ENCODE measurements around the gene GPR39.
"Not testable (repeated sequence)": the region's sequence is repeated elsewhere in the genome, so short reads cannot be mapped to it uniquely, and the experiment has no call there.

The GPR39 gene

DNA sequence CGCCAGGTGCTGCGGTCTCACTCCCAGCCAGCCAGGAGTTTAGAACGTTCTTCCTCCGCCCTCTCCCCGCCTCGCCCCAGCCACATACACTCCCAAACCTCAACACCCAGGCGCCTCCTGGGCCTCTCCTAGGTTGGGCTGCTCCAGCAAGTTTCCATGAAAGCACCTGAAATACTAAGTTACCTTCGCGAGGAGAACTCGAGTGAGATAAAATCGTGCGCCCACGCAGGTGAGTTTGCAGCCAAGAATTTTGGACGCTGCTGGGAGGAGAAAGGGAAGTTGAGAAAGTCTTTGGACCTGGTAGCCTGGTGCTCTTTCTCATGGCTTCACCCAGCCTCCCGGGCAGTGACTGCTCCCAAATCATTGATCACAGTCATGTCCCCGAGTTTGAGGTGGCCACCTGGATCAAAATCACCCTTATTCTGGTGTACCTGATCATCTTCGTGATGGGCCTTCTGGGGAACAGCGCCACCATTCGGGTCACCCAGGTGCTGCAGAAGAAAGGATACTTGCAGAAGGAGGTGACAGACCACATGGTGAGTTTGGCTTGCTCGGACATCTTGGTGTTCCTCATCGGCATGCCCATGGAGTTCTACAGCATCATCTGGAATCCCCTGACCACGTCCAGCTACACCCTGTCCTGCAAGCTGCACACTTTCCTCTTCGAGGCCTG lies at the start of gene GPR39:
Gene GPR39 (plus strand): TSS at position 83 of the 673 bp plus-strand sequence.
- DNase-seq (ENCODE audit: low spot score), result no peak

DNA sequence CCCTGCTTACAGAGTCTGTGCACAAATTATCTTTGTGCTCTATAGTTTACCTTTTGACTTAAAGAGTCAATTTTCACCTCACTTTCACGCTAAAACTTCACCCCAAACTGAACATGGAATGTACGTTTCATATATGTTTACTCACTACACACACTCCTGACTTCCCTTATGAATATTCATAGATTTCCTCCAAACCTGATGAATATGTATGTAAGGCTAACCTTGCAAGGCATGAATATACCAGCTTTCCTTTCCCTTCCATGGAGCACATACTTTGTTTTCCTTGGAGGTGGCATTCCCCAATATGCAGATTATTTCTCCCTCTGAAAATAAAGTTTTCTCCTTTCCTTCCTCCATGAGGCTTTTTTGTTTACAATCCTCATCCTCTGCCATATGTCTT lies 48.4 kb upstream of the GPR39 start:
- no peak for DNase-seq (ENCODE audit: low spot score)

GRCh38 chr2:132372276-132372675 lies 44.3 kb upstream of the GPR39 start:
- DNase-seq (ENCODE audit: low spot score), result no peak

- no peak for DNase-seq (ENCODE audit: low spot score)
Measured at GRCh38 chr2:132373391-132374135, 43.0 kb upstream of the GPR39 start.

DNA sequence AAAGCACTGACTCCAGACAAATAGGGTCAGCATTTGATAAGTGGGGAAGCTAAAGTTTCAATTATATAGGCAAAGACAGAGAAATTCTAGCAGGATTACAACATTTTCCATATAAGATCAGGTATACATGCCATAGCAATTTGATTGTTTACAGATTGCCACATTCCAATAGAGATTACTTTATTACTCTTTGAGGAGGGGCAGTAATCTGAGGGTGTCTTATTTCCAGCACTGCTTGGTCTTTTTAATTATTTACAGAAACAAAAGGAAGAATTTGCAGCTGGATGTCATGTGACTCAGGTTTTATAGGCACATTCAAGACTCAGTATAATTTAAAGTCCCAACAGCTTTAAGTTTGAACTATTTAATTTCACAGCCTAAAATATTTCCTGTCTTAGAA lies 42.5 kb upstream of the GPR39 start:
- DNase-seq (ENCODE audit: low spot score), result no peak

DNA sequence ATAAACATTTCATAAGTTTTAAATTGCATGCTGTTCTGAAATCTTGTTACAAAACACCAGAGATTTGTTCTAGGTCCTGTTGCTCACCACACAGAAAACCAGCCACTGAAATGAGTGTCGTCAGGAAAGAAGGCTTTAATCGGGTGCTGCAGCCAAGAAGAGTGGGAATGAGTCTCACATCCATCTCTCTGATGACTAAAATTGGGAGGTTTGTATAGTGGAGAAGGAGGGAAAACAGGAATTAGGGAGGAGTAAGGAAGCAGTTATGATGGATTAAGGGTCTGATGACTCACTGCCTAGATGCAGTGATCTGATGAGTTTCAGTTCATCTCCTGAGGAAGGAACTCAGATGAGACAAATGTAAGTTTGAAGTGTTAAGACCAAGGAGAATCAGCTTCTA lies 42.1 kb upstream of the GPR39 start:
- DNase-seq (ENCODE audit: low spot score), result no peak

DNA sequence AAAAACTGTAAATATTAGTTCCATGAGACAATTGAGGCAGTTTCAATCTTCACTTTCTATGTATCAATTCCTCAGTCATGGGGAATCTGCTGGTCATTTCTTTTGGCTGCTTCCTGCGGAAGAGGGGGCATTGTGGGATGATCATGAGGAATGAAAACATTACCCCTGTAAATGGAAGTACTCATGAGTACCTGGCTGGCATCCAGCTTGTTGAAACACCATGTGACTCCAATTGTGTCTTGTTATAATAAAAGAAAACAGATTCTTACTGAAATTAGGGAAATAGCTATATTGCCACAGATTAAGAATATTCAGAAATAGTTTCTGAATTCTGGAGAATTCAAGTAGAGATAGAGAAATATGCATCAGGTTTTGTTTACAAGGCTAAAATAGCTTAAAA lies 41.6 kb upstream of the GPR39 start:
- DNase-seq (ENCODE audit: low spot score), result no peak

- DNase-seq (ENCODE audit: low spot score), result no peak
Measured at GRCh38 chr2:132381376-132381775, 35.2 kb upstream of the GPR39 start.

GRCh38 chr2:132383956-132384355 lies 32.6 kb upstream of the GPR39 start:
- no peak for DNase-seq (ENCODE audit: low spot score)

- no peak for DNase-seq (ENCODE audit: low spot score)
Measured at GRCh38 chr2:132384491-132385151, 32.0 kb upstream of the GPR39 start.

GRCh38 chr2:132387126-132387525 lies 29.5 kb upstream of the GPR39 start:
- DNase-seq (ENCODE audit: low spot score), result no peak

DNA sequence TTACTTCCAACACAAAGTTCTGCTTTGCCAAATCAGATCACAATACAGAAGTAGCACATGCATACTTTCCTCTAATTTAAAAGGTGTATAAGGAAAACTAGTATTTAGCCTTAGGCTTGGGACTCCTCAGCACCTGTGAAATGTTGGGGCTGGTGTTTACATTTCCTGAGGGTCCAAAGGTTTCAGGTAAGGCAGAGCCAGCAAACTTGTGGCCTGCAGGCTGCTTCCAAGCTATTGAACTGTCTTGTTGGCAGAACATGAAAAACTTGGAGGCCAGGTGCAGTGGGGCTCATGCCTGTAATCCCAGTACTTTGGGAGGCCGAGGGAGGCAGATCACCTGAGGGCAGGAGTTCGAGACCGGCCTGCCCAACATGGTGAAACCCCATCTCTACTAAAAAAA lies 26.5 kb upstream of the GPR39 start:
- DNase-seq (ENCODE audit: low spot score), result no peak

- no peak for DNase-seq (ENCODE audit: low spot score)
Measured at GRCh38 chr2:132391378-132391777, 25.2 kb upstream of the GPR39 start.

DNA sequence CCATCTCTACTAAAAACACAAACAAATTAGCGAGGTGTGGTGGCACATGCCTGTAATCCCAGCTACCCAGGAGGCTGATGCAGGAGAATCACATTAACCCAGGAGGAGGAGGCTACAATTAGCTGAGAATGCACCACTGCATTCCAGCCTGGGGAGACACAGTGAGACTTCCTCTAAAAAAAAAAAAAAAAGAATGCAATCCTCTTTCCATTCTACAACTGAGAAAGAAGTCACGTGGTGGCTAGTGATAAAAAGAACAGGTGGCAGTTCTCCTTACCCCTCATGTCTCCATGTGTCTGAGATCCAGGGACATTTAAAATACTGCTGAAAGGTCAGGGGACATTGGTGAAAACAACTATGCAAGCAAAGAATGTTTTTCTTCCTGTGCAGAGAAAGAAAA lies 24.4 kb upstream of the GPR39 start:
- DNase-seq (ENCODE audit: low spot score), result no peak

DNA sequence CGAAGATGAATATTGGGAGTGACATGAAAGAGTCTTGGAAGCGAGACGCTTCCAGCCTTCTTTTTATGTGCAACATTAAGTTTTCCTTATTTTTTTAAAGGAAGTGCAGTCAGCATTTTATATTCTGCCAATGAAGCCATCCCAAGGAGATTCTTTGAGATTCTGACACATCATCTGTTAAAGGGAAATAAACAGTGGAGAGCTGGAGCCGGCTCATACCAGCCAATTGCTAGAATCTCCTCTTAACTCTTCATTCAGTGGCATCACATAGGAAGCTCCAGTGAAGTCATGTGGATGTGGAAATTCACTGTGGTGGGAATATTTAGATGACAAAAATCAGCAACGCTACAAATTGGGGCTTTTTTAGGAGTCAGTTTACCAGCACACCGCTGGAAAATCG lies 23.7 kb upstream of the GPR39 start:
- DNase-seq (ENCODE audit: low spot score), result no peak

DNA sequence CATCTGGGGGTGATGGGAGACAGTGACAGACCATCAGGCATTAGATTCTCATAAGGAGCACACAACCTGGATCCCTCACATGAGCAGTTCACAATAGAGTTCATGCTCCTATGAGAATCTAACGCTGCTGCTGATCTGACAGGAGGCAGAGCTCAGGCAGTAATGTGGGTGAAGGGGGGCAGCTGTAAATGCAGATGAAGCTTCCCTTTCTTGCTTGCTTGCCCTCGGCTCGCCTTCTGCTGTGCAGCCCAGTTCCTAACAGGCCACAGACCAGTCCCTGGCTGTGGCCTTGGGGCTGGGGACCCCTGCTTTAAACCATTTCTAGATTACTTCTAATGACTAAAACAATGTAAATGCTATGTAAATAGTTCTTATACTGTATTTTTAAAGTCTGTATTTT lies 19.6 kb upstream of the GPR39 start:
- not testable (repeated sequence) for DNase-seq (ENCODE audit: low spot score)

DNA sequence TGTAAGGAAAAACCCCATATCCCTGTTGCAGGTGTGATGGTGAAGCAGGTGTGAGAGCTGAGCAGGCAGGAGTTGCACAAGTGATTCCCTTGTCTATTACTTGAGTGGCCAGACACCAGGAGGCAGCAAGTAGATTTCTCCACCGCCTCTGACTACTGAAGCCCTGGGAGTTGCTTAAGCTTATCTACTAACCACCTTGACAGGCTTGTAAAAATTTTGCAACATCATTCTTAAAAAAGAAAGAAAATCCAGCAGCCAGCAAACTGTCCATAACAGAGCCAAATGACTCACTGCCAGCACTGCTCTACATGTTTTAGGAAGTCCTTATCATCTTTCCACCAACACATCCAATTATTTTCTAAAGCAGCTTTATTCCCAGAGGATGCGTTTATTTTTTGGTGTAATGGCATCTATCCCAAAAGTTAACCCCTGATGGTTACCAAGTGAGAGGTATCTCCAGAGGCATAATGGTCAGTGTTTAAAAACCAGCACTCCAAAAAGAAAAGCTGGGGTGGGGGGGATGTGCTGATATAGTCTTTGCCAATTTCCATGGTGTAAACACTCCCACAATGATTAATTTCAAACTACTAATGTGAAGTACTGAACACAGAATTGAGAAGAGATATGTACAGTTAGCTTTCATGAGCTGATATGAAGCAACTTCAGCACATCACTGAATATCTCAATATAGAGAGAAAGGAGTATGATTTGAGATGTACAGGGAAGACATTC lies 16.3 kb upstream of the GPR39 start:
- DNase-seq (ENCODE audit: low spot score), result no peak

GRCh38 chr2:132400901-132401240 lies 15.7 kb upstream of the GPR39 start:
- DNase-seq (ENCODE audit: low spot score), result no peak

DNA sequence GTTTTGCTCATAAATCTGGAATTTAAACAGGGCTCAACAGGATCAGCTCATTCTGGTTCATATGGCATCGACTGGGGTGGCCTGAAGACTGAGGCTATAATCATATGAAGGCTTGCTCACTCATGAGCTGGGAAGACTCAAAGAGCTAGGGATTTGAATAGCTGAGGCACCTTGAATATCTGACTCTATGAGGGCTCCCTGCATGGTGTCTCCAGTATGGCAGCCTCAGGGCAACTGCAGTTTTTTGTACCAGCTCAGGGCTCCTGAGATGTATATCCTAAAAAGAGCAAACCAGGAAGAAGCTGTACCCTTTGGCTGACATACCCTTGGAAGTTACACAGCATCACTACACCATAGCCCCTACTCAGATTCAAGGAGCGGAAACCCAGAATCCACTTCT lies 15.3 kb upstream of the GPR39 start:
- DNase-seq (ENCODE audit: low spot score), result no peak

DNA sequence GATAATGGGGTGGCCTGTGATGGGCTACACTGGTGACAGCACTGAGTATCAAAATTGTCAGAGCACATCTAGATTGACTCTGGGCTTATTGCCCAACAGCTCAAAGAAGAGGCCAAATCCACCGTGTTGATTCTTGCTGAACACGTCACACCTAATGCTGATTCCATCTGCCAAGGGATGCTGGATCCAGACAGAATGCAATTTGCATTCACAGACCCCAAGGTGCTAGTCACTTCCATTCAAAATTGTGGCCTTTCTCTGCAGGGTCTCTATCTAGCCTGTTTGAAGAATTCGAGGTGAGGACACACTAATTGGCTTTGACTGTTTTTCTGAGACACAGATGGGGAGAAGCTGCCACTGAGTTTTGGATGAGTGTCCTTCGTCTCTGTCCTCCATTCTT lies 13.5 kb upstream of the GPR39 start:
- DNase-seq (ENCODE audit: low spot score), result no peak

- DNase-seq (ENCODE audit: low spot score), result no peak
Measured at GRCh38 chr2:132404056-132404455, 12.5 kb upstream of the GPR39 start.

DNA sequence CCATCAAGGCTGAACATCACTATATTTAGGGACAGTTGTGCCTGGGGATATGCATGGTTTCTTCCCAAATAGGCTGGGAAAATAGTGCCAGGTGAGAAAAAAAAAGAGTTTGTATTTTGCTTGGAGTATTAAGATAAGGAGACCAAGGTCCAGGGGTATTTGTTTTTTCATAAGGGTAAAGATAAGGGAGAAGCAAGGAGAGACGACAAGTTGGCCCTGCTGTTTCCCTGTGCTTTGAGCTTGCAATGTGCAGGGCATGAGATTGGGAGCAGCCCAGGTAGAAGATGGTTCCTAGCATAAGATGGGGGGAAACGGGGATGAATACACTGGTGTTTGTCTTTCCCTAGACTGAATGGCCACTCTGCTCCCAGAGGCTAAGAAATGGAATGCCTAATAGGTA lies 8.8 kb upstream of the GPR39 start:
- no peak for DNase-seq (ENCODE audit: low spot score)

DNA sequence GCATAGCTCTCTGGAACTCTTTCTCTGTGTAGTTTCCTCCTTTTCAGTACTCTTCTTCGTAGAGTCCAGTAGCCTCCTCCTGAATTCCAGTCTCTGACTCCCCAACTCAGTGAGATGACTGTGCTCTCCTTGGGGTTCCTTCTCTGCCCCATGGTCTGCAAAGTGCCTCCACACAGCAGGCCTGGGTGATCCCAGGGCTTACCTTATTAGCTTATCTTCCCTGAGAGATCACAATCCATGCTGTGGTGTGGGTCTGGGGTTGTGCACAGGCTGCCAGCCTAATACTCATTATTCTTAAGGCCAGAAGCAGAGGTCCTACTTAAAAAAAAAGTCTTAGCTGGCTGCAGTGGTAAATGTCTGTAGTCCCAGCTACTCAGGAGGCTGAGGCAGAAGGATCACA lies 4.6 kb upstream of the GPR39 start:
- no peak for DNase-seq (ENCODE audit: low spot score)
